Activated CD4-positive, alpha-beta memory T cell treated with anti-CD3 and anti-CD28 coated beads for 36 hours (primary cell): ENCODE results near the gene ASIC2. TPM values are rescaled to one million over a fixed set of nuclear protein-coding genes. Genes with fewer than 3 reads are reported as not detected.

Experiments used
- CTCF ChIA-PET: fragments of 350-600 bp; sonication (Branson Sonifier 250); formaldehyde crosslinking; loops from one replicate; lab custom pipeline; 2021; ENCODE audit warnings: antibody characterized with exemption, inconsistent platforms; lab: Charles Lee
- POLR2A ChIA-PET: fragments of 350-600 bp; sonication (Branson Sonifier 250); formaldehyde crosslinking; loops from one replicate; lab custom pipeline; 2021; ENCODE audit warnings: antibody characterized with exemption; lab: Charles Lee
- DNase-seq: peaks from one replicate; pipeline ENCODE4 v3.0.0-alpha.2; 2020
- H3K27ac Mint-ChIP-seq: one replicate; pipeline ENCODE4 v1.8.0; 2021; ENCODE audit warnings: mixed read lengths
- H3K27me3 Mint-ChIP-seq: one replicate; pipeline ENCODE4 v1.8.0; 2021; ENCODE audit warnings: mixed read lengths
- H3K36me3 Mint-ChIP-seq: one replicate; pipeline ENCODE4 v1.8.0; 2021; ENCODE audit warnings: mixed read lengths
- H3K4me1 Mint-ChIP-seq: one replicate; pipeline ENCODE4 v1.8.0; 2021; ENCODE audit warnings: low read depth, mixed read lengths
- H3K4me3 Mint-ChIP-seq: one replicate; pipeline ENCODE4 v1.8.0; 2021; ENCODE audit warnings: mild to moderate bottlenecking, mixed read lengths
- H3K9me3 Mint-ChIP-seq: one replicate; pipeline ENCODE4 v1.8.0; 2021; ENCODE audit warnings: mixed read lengths
- intact Hi-C: fragments of 100-400 bp; cut with micrococcal nuclease; formaldehyde crosslinking; loops from one replicate; pipeline ENCODE4 v1.15.1; 2023
- total RNA-seq, 2 experiments: library from RNA; stranded (reverse); gene quantifications; one replicate each; pipeline ENCODE4 v1.2.3, GENCODE V29; 2021

The ASIC2 gene
- total RNA-seq, 2 experiments from 2014 or later = not detected

- no peaks in the 10 kb centered on the region for H3K36me3 Mint-ChIP-seq
- POLR2A ChIA-PET = no interaction called here
- H3K4me3 Mint-ChIP-seq = no peak overlapping the region
- no peak overlapping the region for H3K27ac Mint-ChIP-seq
- CTCF ChIA-PET = no interaction called here
- DNase-seq = no peak
- no peaks in the 10 kb centered on the region for H3K4me1 Mint-ChIP-seq
- no peaks in the 10 kb centered on the region for H3K9me3 Mint-ChIP-seq
- H3K27me3 Mint-ChIP-seq = peaks cover 7% of the 10 kb centered on the region
- intact Hi-C loops = no loop called here
Measured at GRCh38 chr17:33053676-33054075, 239.4 kb downstream of the ASIC2 start.

- CTCF ChIA-PET = no interaction called here
- H3K27ac Mint-ChIP-seq = no peak overlapping the region
- intact Hi-C loops = no loop called here
Measured at GRCh38 chr17:33052856-33053255, 240.2 kb downstream of the ASIC2 start.

GRCh38 chr17:33050611-33051140 is 242.4 kb downstream of the ASIC2 start:
- H3K4me3 Mint-ChIP-seq = no peak overlapping the region
- CTCF ChIA-PET = interaction anchor here (1.4 kb wide), 1 partner anchor 12 kb away, joined by 3 read pairs; no protein-coding TSS in a partner anchor
- intact Hi-C loops = no loop called here

More at GRCh38 chr17:33052856-33053255, 240.2 kb downstream of the ASIC2 start:
- no peaks in the 10 kb centered on the region for H3K36me3 Mint-ChIP-seq
- no peaks in the 10 kb centered on the region for H3K4me1 Mint-ChIP-seq
- POLR2A ChIA-PET = no interaction called here
- H3K27me3 Mint-ChIP-seq = peaks cover 7% of the 10 kb centered on the region
- DNase-seq = no peak
- no peaks in the 10 kb centered on the region for H3K9me3 Mint-ChIP-seq
- H3K4me3 Mint-ChIP-seq = no peak overlapping the region

GRCh38 chr17:33049781-33050414 is 243.2 kb downstream of the ASIC2 start:
- H3K27me3 Mint-ChIP-seq = peaks cover 12% of the 10 kb centered on the region
- H3K9me3 Mint-ChIP-seq = no peaks in the 10 kb centered on the region
- intact Hi-C loops = loop anchor here (10.0 kb wide), 1 partner anchor 475 kb away; no protein-coding TSS in a partner anchor
- no peak overlapping the region for H3K27ac Mint-ChIP-seq
- H3K4me3 Mint-ChIP-seq = no peak overlapping the region
- H3K4me1 Mint-ChIP-seq = no peaks in the 10 kb centered on the region
- peak; percentile 51 for DNase-seq
- POLR2A ChIA-PET = no interaction called here
- no peaks in the 10 kb centered on the region for H3K36me3 Mint-ChIP-seq
- CTCF ChIA-PET = interaction anchor here (0.7 to 2.4 kb wide), 5 partner anchors 8 to 172 kb away, joined by 3 to 10 read pairs (median 3); partner anchors contain the start of gene MYO1D

More at GRCh38 chr17:33050611-33051140, 242.4 kb downstream of the ASIC2 start:
- peaks cover 11% of the 10 kb centered on the region for H3K27me3 Mint-ChIP-seq
- H3K9me3 Mint-ChIP-seq = no peaks in the 10 kb centered on the region
- H3K36me3 Mint-ChIP-seq = no peaks in the 10 kb centered on the region
- no peak overlapping the region for H3K27ac Mint-ChIP-seq
- no peaks in the 10 kb centered on the region for H3K4me1 Mint-ChIP-seq
- POLR2A ChIA-PET = no interaction called here
- DNase-seq = no peak

GRCh38 chr17:33046361-33047255 is 246.5 kb downstream of the ASIC2 start:
- Mint-ChIP-seq H3K27me3 (peaks cover 9% of the 10 kb centered on the region), H3K4me1 (no peaks in the 10 kb centered on the region), H3K4me3 (no peak overlapping the region), H3K36me3 (no peaks in the 10 kb centered on the region), H3K27ac (no peak overlapping the region), H3K9me3 (no peaks in the 10 kb centered on the region)
- intact Hi-C loops = loop anchor here (10.0 kb wide), 1 partner anchor 478 kb away; no protein-coding TSS in a partner anchor
- ChIA-PET POLR2A (no interaction called here), CTCF (no interaction called here)
- DNase-seq = no peak

GRCh38 chr17:33045216-33045615 is 247.9 kb downstream of the ASIC2 start:
- intact Hi-C loops = loop anchor here (10.0 kb wide), 1 partner anchor 480 kb away; no protein-coding TSS in a partner anchor
- POLR2A ChIA-PET = no interaction called here
- H3K4me1 Mint-ChIP-seq = no peaks in the 10 kb centered on the region
- no peak for DNase-seq
- no peak overlapping the region for H3K27ac Mint-ChIP-seq
- H3K9me3 Mint-ChIP-seq = no peaks in the 10 kb centered on the region
- CTCF ChIA-PET = no interaction called here
- H3K27me3 Mint-ChIP-seq = peaks cover 8% of the 10 kb centered on the region
- no peak overlapping the region for H3K4me3 Mint-ChIP-seq
- no peaks in the 10 kb centered on the region for H3K36me3 Mint-ChIP-seq

GRCh38 chr17:33044771-33045170 is 248.3 kb downstream of the ASIC2 start:
- no peaks in the 10 kb centered on the region for H3K4me1 Mint-ChIP-seq
- H3K27me3 Mint-ChIP-seq = peaks cover 8% of the 10 kb centered on the region
- H3K36me3 Mint-ChIP-seq = no peaks in the 10 kb centered on the region
- DNase-seq = no peak
- no peak overlapping the region for H3K27ac Mint-ChIP-seq
- ChIA-PET CTCF (no interaction called here), POLR2A (no interaction called here)
- intact Hi-C loops = loop anchor here (10.0 kb wide), 1 partner anchor 480 kb away; no protein-coding TSS in a partner anchor
- H3K9me3 Mint-ChIP-seq = no peaks in the 10 kb centered on the region
- H3K4me3 Mint-ChIP-seq = no peak overlapping the region

- no peaks in the 10 kb centered on the region for H3K4me1 Mint-ChIP-seq
- H3K27me3 Mint-ChIP-seq = peaks cover 28% of the 10 kb centered on the region
- intact Hi-C loops = loop anchor here (10.0 kb wide), 1 partner anchor 484 kb away; no protein-coding TSS in a partner anchor
- DNase-seq = no peak
- CTCF ChIA-PET = interaction anchor here (0.8 to 1.0 kb wide), 2 partner anchors 9 to 11 kb away, joined by 3 read pairs; no protein-coding TSS in a partner anchor
- H3K9me3 Mint-ChIP-seq = no peaks in the 10 kb centered on the region
- H3K27ac Mint-ChIP-seq = no peak overlapping the region
- no peak overlapping the region for H3K4me3 Mint-ChIP-seq
- POLR2A ChIA-PET = no interaction called here
- no peaks in the 10 kb centered on the region for H3K36me3 Mint-ChIP-seq
Measured at GRCh38 chr17:33040461-33040860, 252.6 kb downstream of the ASIC2 start.

- H3K27me3 Mint-ChIP-seq = peaks cover 28% of the 10 kb centered on the region
- no peak overlapping the region for H3K27ac Mint-ChIP-seq
- no peaks in the 10 kb centered on the region for H3K36me3 Mint-ChIP-seq
- CTCF ChIA-PET = no interaction called here
- POLR2A ChIA-PET = no interaction called here
- no peaks in the 10 kb centered on the region for H3K4me1 Mint-ChIP-seq
- intact Hi-C loops = loop anchor here (10.0 kb wide), 1 partner anchor 485 kb away; no protein-coding TSS in a partner anchor
- DNase-seq = no peak
- no peaks in the 10 kb centered on the region for H3K9me3 Mint-ChIP-seq
- no peak overlapping the region for H3K4me3 Mint-ChIP-seq
Measured at GRCh38 chr17:33039874-33040273, 253.2 kb downstream of the ASIC2 start.

GRCh38 chr17:33038740-33039139 is 254.4 kb downstream of the ASIC2 start:
- H3K4me1 Mint-ChIP-seq = no peaks in the 10 kb centered on the region
- H3K27me3 Mint-ChIP-seq = peaks cover 30% of the 10 kb centered on the region
- peak; percentile 36 for DNase-seq
- no peak overlapping the region for H3K4me3 Mint-ChIP-seq
- intact Hi-C loops = no loop called here
- CTCF ChIA-PET = interaction anchor here (0.8 to 1.1 kb wide), 2 partner anchors 11 to 16 kb away, joined by 3 read pairs; no protein-coding TSS in a partner anchor
- no peak overlapping the region for H3K27ac Mint-ChIP-seq
- H3K9me3 Mint-ChIP-seq = no peaks in the 10 kb centered on the region
- H3K36me3 Mint-ChIP-seq = no peaks in the 10 kb centered on the region
- POLR2A ChIA-PET = no interaction called here

- Mint-ChIP-seq H3K9me3 (no peaks in the 10 kb centered on the region), H3K4me1 (no peaks in the 10 kb centered on the region), H3K27me3 (peaks cover 29% of the 10 kb centered on the region), H3K4me3 (no peak overlapping the region), H3K27ac (no peak overlapping the region), H3K36me3 (no peaks in the 10 kb centered on the region)
- POLR2A ChIA-PET = no interaction called here
- intact Hi-C loops = no loop called here
- CTCF ChIA-PET = no interaction called here
- DNase-seq = no peak
Measured at GRCh38 chr17:33033176-33033575, 259.9 kb downstream of the ASIC2 start.

GRCh38 chr17:33028778-33029177 is 264.3 kb downstream of the ASIC2 start:
- no peaks in the 10 kb centered on the region for H3K36me3 Mint-ChIP-seq
- no peaks in the 10 kb centered on the region for H3K4me1 Mint-ChIP-seq
- CTCF ChIA-PET = no interaction called here
- DNase-seq = no peak
- H3K27ac Mint-ChIP-seq = no peak overlapping the region
- H3K27me3 Mint-ChIP-seq = peaks cover 7% of the 10 kb centered on the region
- POLR2A ChIA-PET = no interaction called here
- H3K4me3 Mint-ChIP-seq = no peak overlapping the region
- intact Hi-C loops = no loop called here
- no peaks in the 10 kb centered on the region for H3K9me3 Mint-ChIP-seq
